GM23338 (cell line): Measurements from ENCODE around the gene HDAC9.

Experiments used
- CREB1 ChIP-seq: fragments of 250-450 bp; sonication (Bioruptor Pico); IDR thresholded peaks from 2 replicates; pipeline ENCODE4 v1.5.0; 2020; ENCODE audit warnings: low read depth, mild to moderate bottlenecking, moderate library complexity
- CTCF ChIP-seq, 2 experiments: fragments of 200-600 bp in 1 of 2; sonication (generic) in 1 of 2; conservative IDR thresholded peaks; 2 replicates each; pipeline versions ENCODE4 v1.5.1 to v1.6.1; 2016 to 2017; ENCODE audit warnings: antibody characterized with exemption in 2 of 2, low read depth in 2 of 2, mild to moderate bottlenecking in 2 of 2, moderate library complexity in 1 of 2
- EZH2 ChIP-seq: fragments of 200-600 bp; sonication (generic); IDR thresholded peaks from one replicate; pipeline ENCODE4 v1.8.0; 2017; ENCODE audit warnings: antibody characterized with exemption, mild to moderate bottlenecking, low read depth; ENCODE audit not compliant: unreplicated experiment
- EZH2phosphoT487 ChIP-seq: fragments of 200-600 bp; sonication (generic); IDR thresholded peaks from one replicate; pipeline ENCODE4 v1.8.1; 2018; ENCODE audit warnings: antibody characterized with exemption; ENCODE audit not compliant: unreplicated experiment
- JUNB ChIP-seq: IDR thresholded peaks from one replicate; pipeline ENCODE4 v1.6.1; 2016; ENCODE audit warnings: antibody characterized with exemption; ENCODE audit not compliant: unreplicated experiment
- NANOG ChIP-seq: IDR thresholded peaks from 2 replicates; pipeline ENCODE4 v1.6.1; 2016; ENCODE audit warnings: antibody characterized with exemption, borderline replicate concordance
- POLR2AphosphoS5 ChIP-seq: IDR thresholded peaks from 2 replicates; pipeline ENCODE4 v1.6.1; 2016; ENCODE audit warnings: antibody characterized with exemption, low read depth
- REST ChIP-seq: IDR thresholded peaks from one replicate; pipeline ENCODE4 v1.6.1; 2018; ENCODE audit warnings: antibody characterized with exemption; ENCODE audit not compliant: unreplicated experiment
- STAT1 ChIP-seq: IDR thresholded peaks from one replicate; pipeline ENCODE4 v1.6.1; 2016; ENCODE audit warnings: antibody characterized with exemption; ENCODE audit not compliant: unreplicated experiment
- ZNF114 ChIP-seq: fragments of 250-450 bp; sonication (Bioruptor Pico); IDR thresholded peaks from 2 replicates; pipeline ENCODE4 v1.5.0; 2020; ENCODE audit warnings: mild to moderate bottlenecking, moderate library complexity
- TF ChIP-seq, protein P1 (sequence below): fragments of 250-450 bp; sonication (Bioruptor Pico); IDR thresholded peaks from 2 replicates; pipeline ENCODE4 v1.5.0; 2020; ENCODE audit warnings: mild to moderate bottlenecking, moderate library complexity

DNA sequence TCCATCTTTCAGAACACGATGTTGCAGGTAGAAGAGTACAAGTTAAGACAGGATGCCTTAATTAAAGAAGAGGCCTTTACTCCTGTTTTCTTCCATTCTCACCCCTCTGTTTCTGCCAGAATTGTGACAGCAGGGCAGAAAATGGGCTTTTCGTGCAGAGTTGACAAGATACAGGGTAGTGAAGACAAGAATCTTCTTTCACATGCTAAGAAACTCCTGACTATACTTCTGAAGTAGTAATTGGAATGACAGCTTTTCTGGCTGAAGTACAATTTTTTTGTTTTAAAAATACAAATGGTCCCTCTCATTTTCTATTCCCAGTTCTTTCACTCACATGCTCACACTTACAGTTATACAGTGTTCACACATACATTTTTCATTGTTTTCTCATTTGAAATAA lies 22.1 kb downstream of the HDAC9 start:
- TF ChIP-seq CTCF (conservative IDR thresholded peaks at IDR 0.05; ENCODE audit: low read depth in 2 of 2): no peak
- TF ChIP-seq NANOG: no peak
- no peak for TF ChIP-seq POLR2AphosphoS5
- TF ChIP-seq EZH2phosphoT487: no peak
- no peak for TF ChIP-seq REST
- no peak for TF ChIP-seq EZH2
- TF ChIP-seq, protein P1, sequence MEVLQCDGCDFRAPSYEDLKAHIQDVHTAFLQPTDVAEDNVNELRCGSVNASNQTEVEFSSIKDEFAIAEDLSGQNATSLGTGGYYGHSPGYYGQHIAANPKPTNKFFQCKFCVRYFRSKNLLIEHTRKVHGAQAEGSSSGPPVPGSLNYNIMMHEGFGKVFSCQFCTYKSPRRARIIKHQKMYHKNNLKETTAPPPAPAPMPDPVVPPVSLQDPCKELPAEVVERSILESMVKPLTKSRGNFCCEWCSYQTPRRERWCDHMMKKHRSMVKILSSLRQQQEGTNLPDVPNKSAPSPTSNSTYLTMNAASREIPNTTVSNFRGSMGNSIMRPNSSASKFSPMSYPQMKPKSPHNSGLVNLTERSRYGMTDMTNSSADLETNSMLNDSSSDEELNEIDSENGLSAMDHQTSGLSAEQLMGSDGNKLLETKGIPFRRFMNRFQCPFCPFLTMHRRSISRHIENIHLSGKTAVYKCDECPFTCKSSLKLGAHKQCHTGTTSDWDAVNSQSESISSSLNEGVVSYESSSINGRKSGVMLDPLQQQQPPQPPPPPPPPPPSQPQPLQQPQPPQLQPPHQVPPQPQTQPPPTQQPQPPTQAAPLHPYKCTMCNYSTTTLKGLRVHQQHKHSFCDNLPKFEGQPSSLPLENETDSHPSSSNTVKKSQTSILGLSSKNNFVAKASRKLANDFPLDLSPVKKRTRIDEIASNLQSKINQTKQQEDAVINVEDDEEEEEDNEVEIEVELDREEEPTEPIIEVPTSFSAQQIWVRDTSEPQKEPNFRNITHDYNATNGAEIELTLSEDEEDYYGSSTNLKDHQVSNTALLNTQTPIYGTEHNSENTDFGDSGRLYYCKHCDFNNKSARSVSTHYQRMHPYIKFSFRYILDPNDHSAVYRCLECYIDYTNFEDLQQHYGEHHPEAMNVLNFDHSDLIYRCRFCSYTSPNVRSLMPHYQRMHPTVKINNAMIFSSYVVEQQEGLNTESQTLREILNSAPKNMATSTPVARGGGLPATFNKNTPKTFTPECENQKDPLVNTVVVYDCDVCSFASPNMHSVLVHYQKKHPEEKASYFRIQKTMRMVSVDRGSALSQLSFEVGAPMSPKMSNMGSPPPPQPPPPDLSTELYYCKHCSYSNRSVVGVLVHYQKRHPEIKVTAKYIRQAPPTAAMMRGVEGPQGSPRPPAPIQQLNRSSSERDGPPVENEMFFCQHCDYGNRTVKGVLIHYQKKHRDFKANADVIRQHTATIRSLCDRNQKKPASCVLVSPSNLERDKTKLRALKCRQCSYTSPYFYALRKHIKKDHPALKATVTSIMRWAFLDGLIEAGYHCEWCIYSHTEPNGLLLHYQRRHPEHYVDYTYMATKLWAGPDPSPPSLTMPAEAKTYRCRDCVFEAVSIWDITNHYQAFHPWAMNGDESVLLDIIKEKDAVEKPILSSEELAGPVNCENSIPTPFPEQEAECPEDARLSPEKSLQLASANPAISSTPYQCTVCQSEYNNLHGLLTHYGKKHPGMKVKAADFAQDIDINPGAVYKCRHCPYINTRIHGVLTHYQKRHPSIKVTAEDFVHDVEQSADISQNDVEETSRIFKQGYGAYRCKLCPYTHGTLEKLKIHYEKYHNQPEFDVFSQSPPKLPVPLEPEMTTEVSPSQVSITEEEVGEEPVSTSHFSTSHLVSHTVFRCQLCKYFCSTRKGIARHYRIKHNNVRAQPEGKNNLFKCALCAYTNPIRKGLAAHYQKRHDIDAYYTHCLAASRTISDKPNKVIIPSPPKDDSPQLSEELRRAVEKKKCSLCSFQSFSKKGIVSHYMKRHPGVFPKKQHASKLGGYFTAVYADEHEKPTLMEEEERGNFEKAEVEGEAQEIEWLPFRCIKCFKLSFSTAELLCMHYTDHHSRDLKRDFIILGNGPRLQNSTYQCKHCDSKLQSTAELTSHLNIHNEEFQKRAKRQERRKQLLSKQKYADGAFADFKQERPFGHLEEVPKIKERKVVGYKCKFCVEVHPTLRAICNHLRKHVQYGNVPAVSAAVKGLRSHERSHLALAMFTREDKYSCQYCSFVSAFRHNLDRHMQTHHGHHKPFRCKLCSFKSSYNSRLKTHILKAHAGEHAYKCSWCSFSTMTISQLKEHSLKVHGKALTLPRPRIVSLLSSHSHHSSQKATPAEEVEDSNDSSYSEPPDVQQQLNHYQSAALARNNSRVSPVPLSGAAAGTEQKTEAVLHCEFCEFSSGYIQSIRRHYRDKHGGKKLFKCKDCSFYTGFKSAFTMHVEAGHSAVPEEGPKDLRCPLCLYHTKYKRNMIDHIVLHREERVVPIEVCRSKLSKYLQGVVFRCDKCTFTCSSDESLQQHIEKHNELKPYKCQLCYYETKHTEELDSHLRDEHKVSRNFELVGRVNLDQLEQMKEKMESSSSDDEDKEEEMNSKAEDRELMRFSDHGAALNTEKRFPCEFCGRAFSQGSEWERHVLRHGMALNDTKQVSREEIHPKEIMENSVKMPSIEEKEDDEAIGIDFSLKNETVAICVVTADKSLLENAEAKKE (CRISPR knock-in tag): no peak
- no peak for TF ChIP-seq CREB1
- no peak for TF ChIP-seq JUNB
- TF ChIP-seq STAT1: no peak
- no peak for TF ChIP-seq ZNF114
